ENCODE results near the gene FGF14.

Gene FGF14

GRCh38 chr13:102373221-102373620 lies 28.6 kb downstream of the FGF14 start:
- in situ Hi-C loops (cut with MboI; ENCODE audit: low pct_unique_long_range_greater_than_20kb, low sequenced_read_pairs): no loop called here
- no peak for DNase-seq

GRCh38 chr13:102369302-102369701 lies 32.5 kb downstream of the FGF14 start:
- DNase-seq: no peak
- in situ Hi-C loops (cut with MboI; ENCODE audit: low pct_unique_long_range_greater_than_20kb, low sequenced_read_pairs): no loop called here

GRCh38 chr13:102367836-102368235 lies 34.0 kb downstream of the FGF14 start:
- DNase-seq: no peak
- in situ Hi-C loops (cut with MboI; ENCODE audit: low pct_unique_long_range_greater_than_20kb, low sequenced_read_pairs): no loop called here

DNA sequence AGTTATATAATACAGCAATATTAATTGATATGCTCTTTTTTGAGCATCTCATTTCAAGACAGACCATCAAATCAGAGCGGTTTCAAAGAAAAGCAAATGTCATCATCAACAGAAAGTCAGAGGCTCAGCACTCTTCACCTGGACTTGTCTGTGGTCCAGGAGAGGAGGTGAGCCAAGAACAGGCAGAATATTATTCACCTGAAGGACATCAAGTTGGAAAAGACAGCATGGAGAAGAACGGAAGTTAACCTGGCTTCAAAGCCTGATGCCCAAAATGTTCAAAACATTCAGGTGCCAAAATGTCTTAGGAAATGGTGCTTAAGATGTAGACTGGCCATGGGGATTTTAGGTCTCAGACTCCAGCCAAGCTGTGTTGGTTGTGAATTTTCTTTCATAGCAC lies 40.7 kb downstream of the FGF14 start:
- in situ Hi-C loops (cut with MboI; ENCODE audit: low pct_unique_long_range_greater_than_20kb, low sequenced_read_pairs): no loop called here
- DNase-seq: no peak

GRCh38 chr13:102359264-102359663 lies 42.6 kb downstream of the FGF14 start:
- in situ Hi-C loops (cut with MboI; ENCODE audit: low pct_unique_long_range_greater_than_20kb, low sequenced_read_pairs): no loop called here
- no peak for DNase-seq

- DNase-seq: no peak
- in situ Hi-C loops (cut with MboI; ENCODE audit: low pct_unique_long_range_greater_than_20kb, low sequenced_read_pairs): no loop called here
Observed at GRCh38 chr13:102355251-102355650, 46.6 kb downstream of the FGF14 start.

GRCh38 chr13:102354011-102354410 lies 47.8 kb downstream of the FGF14 start:
- in situ Hi-C loops (cut with MboI; ENCODE audit: low pct_unique_long_range_greater_than_20kb, low sequenced_read_pairs): no loop called here
- DNase-seq: no peak

GRCh38 chr13:102351521-102351920 lies 50.3 kb downstream of the FGF14 start:
- in situ Hi-C loops (cut with MboI; ENCODE audit: low pct_unique_long_range_greater_than_20kb, low sequenced_read_pairs): no loop called here
- no peak for DNase-seq

- DNase-seq: no peak
- in situ Hi-C loops (cut with MboI; ENCODE audit: low pct_unique_long_range_greater_than_20kb, low sequenced_read_pairs): no loop called here
Observed at GRCh38 chr13:102347490-102347889, 54.4 kb downstream of the FGF14 start.

DNA sequence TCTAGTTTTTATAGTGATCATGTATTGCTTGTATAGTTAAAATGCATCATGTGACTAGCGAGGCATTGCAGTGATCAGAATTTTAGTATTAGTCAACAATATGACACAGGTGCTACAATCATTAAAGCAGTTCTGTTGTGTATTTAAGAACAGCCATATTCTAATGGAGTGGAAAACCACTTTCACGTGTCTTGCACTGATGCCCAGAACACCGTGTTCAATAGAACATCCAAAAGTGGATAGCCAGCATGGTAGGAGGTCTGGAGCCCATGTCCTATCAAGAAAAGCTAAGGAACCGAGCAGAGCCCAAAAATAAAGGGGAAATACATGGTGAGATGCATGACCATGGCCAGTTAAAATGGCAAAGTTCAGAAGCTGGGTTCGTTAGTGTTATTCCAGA lies 55.1 kb downstream of the FGF14 start:
- no peak for DNase-seq
- in situ Hi-C loops (cut with MboI; ENCODE audit: low pct_unique_long_range_greater_than_20kb, low sequenced_read_pairs): no loop called here

GRCh38 chr13:102344410-102344809 lies 57.4 kb downstream of the FGF14 start:
- in situ Hi-C loops (cut with MboI; ENCODE audit: low pct_unique_long_range_greater_than_20kb, low sequenced_read_pairs): no loop called here
- no peak for DNase-seq

DNA sequence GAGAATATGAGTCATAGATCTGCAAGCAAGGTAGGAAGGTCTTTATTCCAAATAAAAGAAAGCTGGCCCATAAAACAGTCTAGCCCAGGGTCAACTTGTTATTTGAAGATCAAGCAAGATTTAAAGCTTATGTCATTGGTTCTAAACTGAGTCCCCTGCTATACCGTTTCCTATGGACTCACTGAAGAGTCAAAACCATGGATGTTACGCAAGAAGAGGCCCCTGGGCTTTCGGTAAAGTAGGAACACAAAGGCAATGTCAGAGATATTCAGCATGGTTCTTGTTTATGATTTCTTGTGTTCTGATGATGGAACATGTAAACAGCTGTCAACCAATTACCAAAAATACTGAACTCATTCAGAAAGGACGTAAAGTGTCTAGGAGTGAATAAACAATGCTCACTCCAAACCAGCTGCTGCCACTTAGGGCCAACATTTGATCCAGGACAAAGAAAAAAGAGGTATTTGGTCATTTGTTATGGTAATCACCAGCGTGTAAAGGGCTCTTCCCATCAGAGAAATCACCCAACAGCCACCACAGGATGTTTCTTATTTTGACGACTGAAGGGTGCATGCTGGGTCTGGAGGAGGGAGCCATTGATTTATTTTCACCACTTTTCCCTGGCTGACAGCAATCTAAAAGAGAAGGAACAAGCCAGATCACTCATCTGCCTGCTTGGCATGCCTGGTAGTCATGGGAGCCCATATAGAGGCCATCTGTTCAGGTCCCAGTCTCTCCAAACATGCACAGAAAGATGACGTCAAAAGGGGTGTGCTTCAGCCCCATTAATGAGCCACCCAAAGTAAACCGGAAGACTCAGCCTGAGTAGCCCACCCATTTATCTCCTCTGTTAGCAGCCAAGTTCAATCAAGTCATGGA lies 68.3 kb downstream of the FGF14 start:
- in situ Hi-C loops (cut with MboI; ENCODE audit: low pct_unique_long_range_greater_than_20kb, low sequenced_read_pairs): no loop called here
- no peak for DNase-seq

- in situ Hi-C loops (cut with MboI; ENCODE audit: low pct_unique_long_range_greater_than_20kb, low sequenced_read_pairs): no loop called here
Observed at GRCh38 chr13:102328909-102329308, 72.9 kb downstream of the FGF14 start.

GRCh38 chr13:102327119-102327617 lies 74.7 kb downstream of the FGF14 start:
- DNase-seq: no peak
- in situ Hi-C loops (cut with MboI; ENCODE audit: low pct_unique_long_range_greater_than_20kb, low sequenced_read_pairs): no loop called here

More at GRCh38 chr13:102328909-102329308, 72.9 kb downstream of the FGF14 start:
- DNase-seq: no peak

- no peak for DNase-seq
- in situ Hi-C loops (cut with MboI; ENCODE audit: low pct_unique_long_range_greater_than_20kb, low sequenced_read_pairs): no loop called here
Observed at GRCh38 chr13:102326381-102327118, 75.3 kb downstream of the FGF14 start.

DNA sequence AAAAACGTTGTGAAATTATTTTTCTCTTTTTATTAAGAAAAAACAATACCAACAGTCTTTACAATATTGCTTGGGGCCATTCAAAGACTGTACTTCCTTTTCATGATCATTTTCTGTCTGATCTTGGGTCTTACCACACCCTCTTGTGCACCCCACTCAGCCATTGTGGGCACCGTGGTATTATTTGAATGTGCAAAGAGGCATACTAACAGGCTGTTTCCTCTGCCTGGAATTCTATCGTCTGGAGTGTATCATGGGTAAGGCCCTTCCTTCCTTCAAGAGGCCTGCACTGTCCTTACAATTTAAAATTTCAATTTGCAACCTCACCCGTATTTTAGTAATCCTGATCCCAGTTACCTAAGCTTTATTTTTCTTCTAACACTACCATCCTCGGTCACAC lies 76.5 kb downstream of the FGF14 start:
- no peak for DNase-seq
- in situ Hi-C loops (cut with MboI; ENCODE audit: low pct_unique_long_range_greater_than_20kb, low sequenced_read_pairs): no loop called here

DNA sequence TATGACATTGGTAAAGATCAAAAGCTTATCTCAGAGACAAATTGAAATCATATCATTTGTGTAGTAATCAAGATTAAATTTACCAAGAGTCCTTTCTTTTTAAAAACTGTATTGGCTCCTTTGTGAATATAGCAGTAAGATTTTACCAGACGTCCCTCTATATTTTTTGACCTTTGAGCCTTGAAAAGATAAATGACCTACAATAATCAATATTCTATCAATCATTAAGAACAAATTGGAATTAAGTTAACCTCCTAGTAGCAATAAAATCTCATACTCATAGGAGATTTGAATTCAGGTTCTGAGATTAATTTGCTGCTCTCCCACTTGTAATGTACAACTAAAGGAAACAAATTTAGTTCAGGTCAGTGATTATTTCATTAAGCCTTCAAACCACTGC lies 78.3 kb downstream of the FGF14 start:
- in situ Hi-C loops (cut with MboI; ENCODE audit: low pct_unique_long_range_greater_than_20kb, low sequenced_read_pairs): no loop called here
- no peak for DNase-seq

GRCh38 chr13:102323012-102323411 lies 78.8 kb downstream of the FGF14 start:
- in situ Hi-C loops (cut with MboI; ENCODE audit: low pct_unique_long_range_greater_than_20kb, low sequenced_read_pairs): no loop called here
- no peak for DNase-seq

GRCh38 chr13:102322211-102322610 lies 79.6 kb downstream of the FGF14 start:
- in situ Hi-C loops (cut with MboI; ENCODE audit: low pct_unique_long_range_greater_than_20kb, low sequenced_read_pairs): no loop called here
- DNase-seq: no peak

GRCh38 chr13:102318233-102318632 lies 83.6 kb downstream of the FGF14 start:
- no peak for DNase-seq
- in situ Hi-C loops (cut with MboI; ENCODE audit: low pct_unique_long_range_greater_than_20kb, low sequenced_read_pairs): no loop called here
